HG02943 (cell line): ENCODE measurements around the gene TMEM59L.

Experiments used
- ATAC-seq: cut with Tn5 transposase; IDR thresholded peaks from one replicate; pipeline ENCODE4 v1.9.1; 2021; ENCODE audit warnings: mild to moderate bottlenecking, low read depth, moderate library complexity; ENCODE audit not compliant: unreplicated experiment

The TMEM59L gene

GRCh38 chr19:18608102-18608804, 4.4 kb upstream of the TMEM59L start:
- no peak for ATAC-seq

GRCh38 chr19:18608805-18609716, 3.6 kb upstream of the TMEM59L start:
- no peak for ATAC-seq

GRCh38 chr19:18609717-18610051, 3.0 kb upstream of the TMEM59L start:
- ATAC-seq = no peak

- ATAC-seq = no peak
Observed at GRCh38 chr19:18610245-18610555, 2.5 kb upstream of the TMEM59L start.

GRCh38 chr19:18610556-18611326, 1.9 kb upstream of the TMEM59L start:
- no peak for ATAC-seq

- ATAC-seq = no peak
Observed at GRCh38 chr19:18611327-18612050, 1.2 kb upstream of the TMEM59L start.

GRCh38 chr19:18612051-18612771, 459 bp upstream of the TMEM59L start:
- ATAC-seq = no peak

- ATAC-seq = no peak
Observed at GRCh38 chr19:18613589-18614234, 1.0 kb downstream of the TMEM59L start.

- ATAC-seq = no peak
Observed at GRCh38 chr19:18616023-18616422, 3.4 kb downstream of the TMEM59L start.

- ATAC-seq = no peak
Observed at GRCh38 chr19:18617562-18617961, 4.9 kb downstream of the TMEM59L start.

GRCh38 chr19:18618236-18618635, 5.6 kb downstream of the TMEM59L start:
- no peak for ATAC-seq

- ATAC-seq = no peak
Observed at GRCh38 chr19:18620311-18620710, 7.6 kb downstream of the TMEM59L start.

- ATAC-seq = no peak
Observed at GRCh38 chr19:18620902-18621301, 8.2 kb downstream of the TMEM59L start.

GRCh38 chr19:18626906-18627305, 14.2 kb downstream of the TMEM59L start:
- ATAC-seq = no peak

GRCh38 chr19:18629166-18630088, 16.8 kb downstream of the TMEM59L start:
- ATAC-seq = no peak

GRCh38 chr19:18633321-18633720, 20.7 kb downstream of the TMEM59L start:
- ATAC-seq = no peak

- no peak for ATAC-seq
Observed at GRCh38 chr19:18634612-18635297, 22.1 kb downstream of the TMEM59L start.

GRCh38 chr19:18635831-18636182, 23.1 kb downstream of the TMEM59L start:
- no peak for ATAC-seq
